Measurements from ENCODE around the gene IL17RA.

IL17RA gene

DNA sequence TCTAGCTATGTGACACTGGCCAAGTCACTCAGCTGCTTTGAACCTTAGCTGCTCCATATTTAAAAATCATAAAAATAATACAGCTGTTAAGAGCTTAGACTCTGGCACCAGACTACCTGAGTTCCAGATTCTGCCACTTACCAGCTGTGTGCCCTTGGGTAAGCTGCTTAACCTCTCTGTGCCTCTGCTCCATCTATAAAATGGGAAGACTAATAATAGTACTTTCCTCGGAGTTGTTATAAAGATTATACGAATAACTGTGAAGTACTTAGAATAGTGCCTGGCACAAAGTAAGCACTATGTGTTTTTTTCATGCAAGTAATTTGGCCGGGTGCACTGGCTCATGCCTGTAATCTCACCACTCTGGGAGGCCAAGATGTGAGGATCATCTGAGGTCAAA, 72.9 kb downstream of the IL17RA start:
- DNase-seq (ENCODE audit: low read depth): no peak

DNA sequence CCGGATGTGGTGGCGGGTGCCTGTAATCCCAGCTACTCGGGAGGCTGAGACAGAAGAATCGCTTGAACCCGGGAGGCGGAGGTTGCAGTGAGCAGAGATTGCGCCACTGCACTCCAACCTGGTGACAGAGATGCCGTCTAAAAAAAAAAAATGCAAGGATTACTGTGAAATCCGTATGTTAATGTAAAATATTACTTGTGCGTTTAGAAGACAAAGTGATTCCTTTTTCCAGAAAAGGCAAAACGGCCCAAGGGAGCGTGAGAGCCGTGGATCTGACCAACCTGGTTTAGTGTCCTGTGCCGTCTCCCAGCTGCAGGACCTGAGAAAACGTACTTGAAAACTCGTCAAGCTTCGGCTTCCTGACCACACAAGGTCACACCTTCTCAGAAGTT, 73.4 kb downstream of the IL17RA start:
- DNase-seq (ENCODE audit: low read depth): no peak

DNA sequence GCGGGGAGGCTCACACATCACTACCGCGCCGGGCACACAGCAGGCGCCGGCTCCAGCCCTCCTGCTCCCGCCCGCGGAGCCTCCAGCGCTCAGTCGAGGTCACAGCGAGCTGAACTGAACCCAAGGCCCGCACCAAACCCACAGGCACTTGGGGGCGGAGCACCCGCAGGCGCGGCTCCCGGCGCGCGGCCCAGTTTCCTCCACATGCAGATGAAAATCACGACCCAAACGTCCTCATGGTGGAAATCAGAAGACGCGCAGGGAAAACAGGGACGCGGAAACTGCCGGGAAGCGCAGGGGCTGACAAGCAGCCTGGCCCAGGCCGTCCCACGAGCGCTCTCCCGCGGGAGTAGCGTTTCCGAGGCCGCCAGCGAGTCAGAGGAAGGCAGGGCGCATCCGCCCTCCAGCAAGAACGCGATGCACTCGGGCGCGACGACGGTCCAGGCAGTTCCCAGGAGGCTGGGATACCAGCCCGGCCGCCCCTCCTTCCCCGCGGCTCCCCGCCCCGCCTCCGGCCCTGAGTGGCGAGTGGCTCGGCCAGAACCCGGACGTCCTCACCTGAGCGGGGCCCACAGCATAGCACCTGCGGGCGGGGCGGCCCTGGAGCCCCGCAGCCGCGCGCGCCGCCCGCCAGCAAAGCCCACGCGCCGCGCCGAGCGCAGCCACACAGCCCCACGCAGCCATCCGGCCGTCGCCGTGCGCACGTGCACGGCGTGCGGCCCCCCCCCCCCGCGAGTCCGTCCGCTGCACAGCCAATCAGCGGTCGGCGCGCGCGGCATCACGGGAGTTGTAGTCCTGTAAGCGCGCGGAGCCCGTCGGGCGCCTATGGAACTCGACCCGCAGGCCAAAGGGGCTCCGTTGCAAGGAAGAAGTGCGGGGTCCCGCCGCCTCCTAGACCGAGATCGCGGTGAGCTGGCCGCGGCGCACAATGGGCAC, 74.0 kb downstream of the IL17RA start, which contains the start of gene HDHD5:
Gene HDHD5, minus strand, starts transcription at position 710 of the 936 bp plus-strand sequence. Its CDS starts 26 bp downstream, at position 684.
- peak; percentile 81 for DNase-seq (ENCODE audit: low read depth)

DNA sequence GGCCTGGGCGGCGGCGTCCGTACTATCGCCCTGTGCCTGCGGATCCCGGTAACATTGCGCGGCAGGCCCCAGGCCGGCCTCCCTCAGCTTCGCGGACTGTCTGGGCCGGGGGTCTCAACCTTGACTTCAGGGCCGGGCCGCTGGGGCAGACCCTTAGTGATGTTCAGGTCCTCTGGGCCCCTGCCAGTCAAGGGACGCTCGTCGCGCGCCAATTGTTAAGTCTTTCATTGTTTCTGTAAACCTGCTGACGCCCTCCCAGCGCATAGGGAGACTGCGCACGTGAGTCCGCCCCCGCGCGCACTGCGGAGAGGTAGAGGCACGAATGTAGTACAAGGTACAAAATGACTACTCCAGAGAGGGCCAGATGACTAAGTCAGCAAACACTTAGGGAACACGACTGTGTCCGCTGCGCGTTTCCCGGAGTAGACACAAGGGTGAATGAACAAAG, 74.7 kb downstream of the IL17RA start:
- no peak for DNase-seq (ENCODE audit: low read depth)

DNA sequence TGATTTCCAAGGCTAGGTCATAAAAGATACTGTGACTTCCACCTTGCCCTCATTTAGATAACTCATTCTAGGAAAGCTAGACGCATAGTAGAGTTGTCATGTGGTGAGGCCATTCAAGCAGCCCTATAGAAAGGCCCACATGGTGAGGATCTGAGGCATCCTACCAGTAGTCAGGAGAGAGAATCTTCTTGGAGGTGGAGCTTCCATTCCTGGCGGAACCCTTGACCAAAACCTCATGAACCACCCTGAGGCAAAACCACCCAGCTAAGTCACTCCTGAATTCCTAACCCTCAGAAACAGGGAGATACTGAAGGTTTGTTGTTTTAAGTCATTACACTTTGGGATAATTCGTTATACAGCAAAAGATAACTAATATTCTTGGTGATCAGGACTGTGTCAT, 77.2 kb downstream of the IL17RA start:
- DNase-seq (ENCODE audit: low read depth): no peak

DNA sequence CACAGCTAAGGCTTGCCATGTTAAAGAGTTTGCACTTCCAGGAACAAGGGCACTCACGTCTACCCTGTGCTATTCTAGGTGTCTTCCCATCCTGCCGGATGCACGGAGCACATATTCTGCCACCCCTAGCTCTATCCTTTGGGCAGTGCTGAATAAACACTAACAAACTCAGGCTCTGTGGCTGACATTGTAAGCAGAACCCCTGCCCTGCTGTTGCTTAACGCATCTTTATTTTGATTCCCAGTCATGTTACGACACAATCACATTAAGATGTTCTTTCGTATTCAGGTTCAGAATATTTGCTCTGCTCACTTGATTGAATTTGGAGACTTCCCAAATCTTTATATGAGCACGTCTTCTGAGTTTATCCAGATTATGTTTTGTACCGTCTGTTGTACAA, 77.9 kb downstream of the IL17RA start:
- no peak for DNase-seq (ENCODE audit: low read depth)

GRCh38 chr22:17164392-17165024, 79.7 kb downstream of the IL17RA start:
- DNase-seq (ENCODE audit: low read depth): no peak

Measured in T-helper 22 cell (primary cell).